Measurements from ENCODE around the gene MAP3K6.
"Not testable (repeated sequence)": the region's sequence is repeated elsewhere in the genome, so short reads cannot be mapped to it uniquely, and the experiment has no call there.

MAP3K6 gene

GRCh38 chr1:27397749-27398148, 31.0 kb upstream of the MAP3K6 start:
- no peak for DNase-seq (ENCODE audit: low read depth in 2 of 2)

GRCh38 chr1:27397110-27397509, 30.3 kb upstream of the MAP3K6 start:
- DNase-seq (ENCODE audit: low read depth in 2 of 2): no peak

- DNase-seq (ENCODE audit: low read depth in 2 of 2): peak in 1 of 2 experiments; percentile 31
Observed at GRCh38 chr1:27395441-27396195, 28.9 kb upstream of the MAP3K6 start.

- DNase-seq (ENCODE audit: low read depth in 2 of 2): no peak
Observed at GRCh38 chr1:27394925-27395324, 28.2 kb upstream of the MAP3K6 start.

GRCh38 chr1:27394282-27394658, 27.5 kb upstream of the MAP3K6 start:
- no peak for DNase-seq (ENCODE audit: low read depth in 2 of 2)

DNA sequence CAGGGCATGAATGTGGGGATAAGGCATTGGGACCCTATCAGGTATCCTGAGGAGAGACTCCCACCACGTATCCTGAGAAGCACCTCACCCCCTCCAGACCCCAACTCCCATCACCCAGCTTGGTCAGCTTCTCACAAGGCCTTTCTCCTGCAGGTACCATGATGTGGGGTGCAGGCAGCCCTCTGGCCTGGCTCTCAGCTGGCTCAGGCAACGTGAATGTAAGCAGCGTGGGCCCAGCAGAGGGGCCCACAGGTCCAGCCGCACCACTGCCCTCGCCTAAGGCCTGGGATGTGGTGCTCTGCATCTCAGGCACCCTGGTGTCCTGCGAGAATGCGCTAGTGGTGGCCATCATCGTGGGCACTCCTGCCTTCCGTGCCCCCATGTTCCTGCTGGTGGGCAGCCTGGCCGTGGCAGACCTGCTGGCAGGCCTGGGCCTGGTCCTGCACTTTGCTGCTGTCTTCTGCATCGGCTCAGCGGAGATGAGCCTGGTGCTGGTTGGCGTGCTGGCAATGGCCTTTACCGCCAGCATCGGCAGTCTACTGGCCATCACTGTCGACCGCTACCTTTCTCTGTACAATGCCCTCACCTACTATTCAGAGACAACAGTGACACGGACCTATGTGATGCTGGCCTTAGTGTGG, 27.0 kb upstream of the MAP3K6 start:
- DNase-seq (ENCODE audit: low read depth in 2 of 2): no peak

GRCh38 chr1:27392778-27393635, 26.2 kb upstream of the MAP3K6 start:
- DNase-seq (ENCODE audit: low read depth in 2 of 2): no peak

- DNase-seq (ENCODE audit: low read depth in 2 of 2): peak; percentile 77 to 81
Observed at GRCh38 chr1:27392096-27392777, 25.5 kb upstream of the MAP3K6 start, which contains the start of gene GPR3. GPR3 (plus strand) TSS chr1:27392622; CDS start chr1:27393799, 1,177 bp downstream.

DNA sequence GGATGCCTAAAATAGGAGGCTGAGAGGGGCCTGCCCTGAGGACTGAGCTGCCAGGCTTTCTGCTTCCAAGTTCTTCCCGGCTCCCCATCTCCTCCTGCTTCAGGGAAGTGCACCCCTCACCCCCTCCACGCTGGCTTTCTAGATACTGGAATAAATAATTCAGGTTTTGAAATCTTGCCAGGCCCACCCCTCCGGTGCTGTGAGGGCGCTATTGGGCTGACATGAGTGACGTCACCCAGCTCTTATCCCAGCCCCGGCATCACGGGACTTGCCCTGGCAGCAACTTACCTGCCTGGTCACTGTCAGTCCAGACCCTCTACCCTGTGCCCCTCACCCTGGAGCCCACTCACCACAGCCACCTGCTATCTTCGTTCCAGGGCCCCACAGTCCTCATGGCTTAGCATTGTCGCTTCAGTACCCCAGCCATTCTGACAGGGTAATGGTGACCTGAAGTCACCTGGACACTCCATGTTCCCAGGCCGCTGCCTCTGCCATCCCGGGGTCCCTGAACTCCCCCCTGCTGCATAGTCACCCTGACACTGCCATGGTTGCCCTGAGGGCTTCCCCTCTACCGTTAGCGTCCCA, 24.8 kb upstream of the MAP3K6 start:
- no peak for DNase-seq (ENCODE audit: low read depth in 2 of 2)

GRCh38 chr1:27388337-27389005, 21.7 kb upstream of the MAP3K6 start:
- DNase-seq (ENCODE audit: low read depth in 2 of 2): no peak

DNA sequence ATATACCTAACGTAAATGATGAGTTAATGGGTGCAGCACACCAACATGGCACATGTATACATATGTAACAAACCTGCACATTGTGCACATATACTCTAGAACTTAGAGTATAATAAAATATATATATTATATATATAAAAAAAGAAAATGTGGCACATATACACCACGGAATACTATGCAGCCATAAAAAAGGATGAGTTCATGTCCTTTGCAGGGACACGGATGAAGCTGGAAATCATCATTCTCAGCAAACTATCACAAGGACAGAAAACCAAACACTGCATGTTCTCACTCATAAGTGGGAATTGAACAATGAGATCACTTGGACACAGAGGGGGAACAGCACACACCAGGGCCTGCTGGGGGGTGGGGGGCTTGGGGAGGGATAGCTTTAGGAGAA, 18.0 kb upstream of the MAP3K6 start:
- DNase-seq (ENCODE audit: low read depth in 2 of 2): not testable (repeated sequence)

- DNase-seq (ENCODE audit: low read depth in 2 of 2): no peak
Observed at GRCh38 chr1:27383661-27384060, 16.9 kb upstream of the MAP3K6 start.

DNA sequence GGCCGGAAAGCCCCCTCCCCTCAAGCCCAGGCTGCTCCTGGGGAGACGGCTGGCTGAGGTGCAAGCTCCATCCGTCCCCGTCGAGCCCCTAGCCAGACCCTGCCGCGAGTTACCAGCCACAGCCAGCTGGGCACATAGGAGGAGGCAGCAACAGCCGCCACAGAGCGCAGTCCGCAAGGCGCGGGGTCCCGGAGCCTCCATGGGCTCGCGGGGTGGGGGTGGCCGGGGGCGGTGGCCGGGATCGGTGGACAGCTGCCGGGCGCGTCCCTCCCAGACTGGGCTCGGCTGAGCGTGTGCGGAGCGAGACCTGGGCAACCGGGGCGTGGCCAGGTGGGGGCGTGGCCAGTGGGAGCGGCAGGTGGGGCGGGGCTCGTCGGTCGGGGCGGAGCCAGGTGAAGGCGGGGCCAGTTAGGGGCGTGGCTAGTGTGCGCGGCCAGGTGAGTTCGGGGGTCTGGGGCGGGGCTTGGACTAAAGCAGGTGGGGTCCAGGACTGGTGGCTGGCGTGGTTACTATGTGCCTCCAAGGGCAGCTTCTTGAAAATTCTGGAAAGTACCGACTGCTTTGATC, 16.4 kb upstream of the MAP3K6 start, which contains the start of gene CD164L2:
Gene CD164L2, minus strand, starts transcription at position 295 of the 567 bp plus-strand sequence. Its CDS starts 94 bp downstream, at position 201.
- DNase-seq (ENCODE audit: low read depth in 2 of 2): no peak

DNA sequence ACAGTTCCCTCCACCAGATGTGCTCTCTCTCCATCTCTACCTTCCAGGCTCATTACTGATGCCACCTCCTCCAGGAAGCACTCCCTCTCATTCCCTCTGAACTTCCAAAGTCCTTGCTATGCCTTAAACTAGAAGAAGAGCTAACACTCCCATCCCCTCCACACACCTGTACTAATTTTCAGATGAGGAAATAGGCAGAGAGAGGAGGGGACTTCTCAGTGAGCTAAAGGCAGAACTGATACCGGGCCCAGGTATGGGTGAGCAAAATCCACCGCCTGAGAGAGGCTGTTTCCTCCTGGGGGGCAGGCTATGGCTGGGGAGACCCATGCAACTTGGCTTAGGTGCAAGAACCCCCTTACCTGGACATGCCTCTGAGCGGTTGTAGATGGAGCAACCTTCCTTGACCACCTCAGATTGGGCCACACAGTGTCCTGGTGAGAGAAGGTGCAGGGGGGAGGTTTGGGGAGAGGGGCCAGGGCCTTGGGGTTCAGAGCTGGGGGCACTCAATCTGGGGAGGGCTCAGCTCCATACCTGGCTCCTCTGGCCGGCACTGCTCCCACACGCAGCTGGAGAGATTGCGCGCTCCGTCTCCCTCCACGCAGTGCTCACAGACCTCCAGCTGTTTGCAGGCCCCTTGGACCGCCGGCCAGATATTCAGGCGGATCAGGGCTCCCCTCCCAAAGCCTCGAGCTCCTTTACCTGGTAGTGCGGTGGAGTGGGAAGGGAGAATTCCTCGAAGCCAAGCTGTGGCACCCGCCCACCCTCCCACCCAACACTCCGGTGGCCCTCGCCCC, 15.4 kb upstream of the MAP3K6 start:
- DNase-seq (ENCODE audit: low read depth in 2 of 2): no peak

DNA sequence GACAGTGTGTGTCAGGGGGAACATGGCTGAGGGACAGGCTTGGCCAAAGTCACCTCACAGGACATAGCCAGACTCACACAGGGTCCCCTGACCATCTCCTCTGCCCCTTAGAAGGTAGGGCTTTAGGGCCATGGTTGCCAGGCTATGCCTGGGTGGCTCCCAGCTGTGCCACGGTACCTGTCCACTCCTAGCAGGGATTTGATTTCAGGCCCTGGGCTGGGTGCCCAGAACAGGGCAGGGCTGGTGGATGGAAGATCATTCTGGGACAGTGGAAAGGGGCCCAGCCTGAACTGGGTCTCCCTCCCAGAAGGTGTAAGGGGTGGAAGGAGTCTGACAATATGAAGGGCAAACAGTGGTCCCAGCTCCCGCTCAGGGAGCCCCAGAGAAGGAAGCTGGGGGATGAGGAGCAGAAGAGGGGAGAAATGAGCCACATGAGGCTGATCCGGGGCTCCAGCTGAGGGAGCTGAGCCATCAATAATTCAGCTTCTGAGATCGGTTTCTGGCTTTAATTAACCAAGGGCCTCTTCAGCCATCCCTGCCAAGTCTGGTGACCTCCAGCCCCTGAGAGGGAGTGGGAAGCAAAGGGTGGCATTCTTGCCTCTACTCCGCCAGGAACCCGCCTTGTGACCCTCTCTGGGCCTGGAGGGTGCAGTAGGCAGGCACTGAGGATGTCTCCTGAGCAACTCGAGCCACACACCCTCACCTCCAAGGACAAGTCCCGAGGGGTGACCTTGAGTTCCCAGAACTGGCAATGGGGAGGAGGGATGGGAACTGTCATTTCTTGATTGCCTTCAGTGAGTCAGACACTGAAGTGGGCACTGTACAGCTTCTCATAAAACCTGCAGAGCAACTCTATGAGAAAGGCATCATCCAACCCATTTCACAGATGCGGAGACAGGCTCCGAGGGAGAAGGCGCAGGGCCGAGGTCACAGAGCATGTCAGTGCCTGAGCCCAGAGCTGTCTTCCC, 14.3 kb upstream of the MAP3K6 start:
- no peak for DNase-seq (ENCODE audit: low read depth in 2 of 2)

DNA sequence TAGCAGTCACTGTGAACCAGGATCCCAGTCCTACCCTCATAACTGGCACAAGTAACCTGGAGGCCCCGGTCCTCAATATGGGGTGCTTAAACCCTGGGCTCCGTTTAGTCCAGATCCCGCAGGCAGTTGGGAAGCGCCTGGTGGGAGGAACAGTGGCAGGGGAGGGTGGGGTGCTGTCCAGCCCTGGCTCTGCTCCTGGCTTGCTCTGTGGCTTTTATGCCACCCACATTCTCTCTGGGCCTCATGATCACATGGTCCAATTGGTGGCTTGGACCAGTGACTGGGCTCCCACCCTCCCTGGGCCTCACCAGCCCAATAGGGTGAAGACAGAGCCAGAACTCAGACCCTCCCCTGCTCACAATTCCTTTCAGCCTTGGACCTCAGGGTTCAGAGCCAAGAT, 13.5 kb upstream of the MAP3K6 start:
- DNase-seq (ENCODE audit: low read depth in 2 of 2): no peak

DNA sequence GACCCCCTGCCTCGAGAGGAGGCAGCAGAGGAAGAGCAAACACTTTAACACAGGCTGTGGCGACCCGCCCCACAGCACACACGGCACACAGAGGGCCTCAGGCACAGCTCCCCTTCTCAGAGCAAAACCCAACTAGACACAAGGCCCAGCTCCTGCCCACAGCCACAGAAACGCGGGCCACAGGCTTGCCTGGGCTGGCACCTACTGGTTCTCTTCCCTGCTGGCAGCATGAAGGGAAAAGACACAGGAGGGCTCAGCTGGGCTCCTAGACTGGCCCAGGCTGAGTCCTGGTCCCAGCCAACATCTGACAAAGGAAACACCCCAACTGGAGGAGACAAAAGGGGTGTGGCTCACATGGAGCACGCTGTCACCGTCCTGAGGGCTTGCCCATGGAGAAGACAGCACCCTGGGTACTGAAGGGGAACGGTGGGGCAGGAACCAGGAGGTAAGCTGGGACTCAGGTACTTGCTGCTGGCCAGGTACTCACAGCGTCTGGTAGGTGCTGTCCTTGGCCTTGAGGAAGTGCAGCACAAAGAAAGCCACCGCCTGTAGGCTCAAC, 12.9 kb upstream of the MAP3K6 start:
- no peak for DNase-seq (ENCODE audit: low read depth in 2 of 2)
